T-helper 1 cell (primary cell): ENCODE data around the gene UBAC2.
"Not testable (repeated sequence)": the region's sequence is repeated elsewhere in the genome, so short reads cannot be mapped to it uniquely, and the experiment has no call there.

Source experiments
- DNase-seq, 5 donors: peaks; one replicate each; pipeline ENCODE4 v3.0.0-alpha.2; 2012 to 2020

The UBAC2 gene

DNA sequence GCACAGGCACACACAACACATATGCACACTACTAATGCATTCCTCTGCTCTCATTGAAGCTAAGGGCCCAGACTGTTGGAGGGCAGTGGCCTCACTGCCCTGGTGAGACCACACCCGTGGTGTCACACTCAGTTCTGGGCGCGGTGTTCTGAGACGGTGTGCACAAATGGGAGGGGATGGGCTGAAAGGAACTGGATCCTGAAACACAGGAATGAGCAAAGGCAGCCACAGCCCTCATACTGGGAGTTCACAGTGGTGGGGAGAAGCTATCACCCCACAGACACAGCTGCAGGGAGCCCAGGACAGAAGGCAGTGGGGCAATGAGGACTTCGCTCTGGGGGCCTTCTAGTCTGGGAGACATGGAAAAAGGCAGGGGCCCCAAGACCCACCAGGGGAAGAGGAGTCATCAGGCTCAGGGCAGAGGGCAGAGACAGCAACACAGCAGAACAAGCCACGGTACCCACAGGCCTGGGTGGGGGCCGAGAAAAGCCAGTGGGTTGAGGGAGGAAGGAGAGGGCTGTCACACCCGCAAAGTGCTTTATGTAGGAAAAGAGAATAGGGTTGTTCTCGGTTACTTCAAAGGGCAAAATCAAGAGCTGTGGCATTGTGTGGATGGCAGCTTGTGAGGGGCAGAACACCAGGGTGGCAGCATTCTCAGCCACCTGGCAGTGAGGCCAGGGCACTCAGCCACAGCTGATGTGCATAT is 181.9 kb downstream of the UBAC2 start:
- DNase-seq, result peak in 1 of 5 donors; percentile 41

GRCh38 chr13:99383511-99383921 is 182.9 kb downstream of the UBAC2 start:
- DNase-seq, result no peak

GRCh38 chr13:99383946-99384345 is 183.3 kb downstream of the UBAC2 start:
- DNase-seq, result no peak

- DNase-seq, result peak in 1 of 5 donors; percentile 34
Measured at GRCh38 chr13:99384468-99384867, 183.8 kb downstream of the UBAC2 start.

DNA sequence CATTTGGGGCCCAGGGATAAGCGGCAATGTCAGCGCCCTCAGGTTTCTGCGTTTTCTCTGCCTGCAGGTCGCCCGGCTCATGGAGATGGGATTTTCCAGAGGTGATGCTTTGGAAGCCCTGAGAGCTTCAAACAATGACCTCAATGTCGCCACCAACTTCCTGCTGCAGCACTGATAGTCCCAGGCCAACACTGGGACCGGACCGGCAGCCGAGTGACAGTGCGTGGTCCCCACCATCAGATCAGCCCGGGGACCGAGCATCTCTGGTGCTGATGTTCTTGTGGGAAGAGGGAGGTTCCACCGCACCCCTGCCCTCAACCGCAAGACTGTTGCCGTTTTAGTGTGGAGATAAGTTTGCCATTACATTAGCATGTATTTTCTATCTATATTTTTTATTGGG is 184.5 kb downstream of the UBAC2 start:
- no peak for DNase-seq

DNA sequence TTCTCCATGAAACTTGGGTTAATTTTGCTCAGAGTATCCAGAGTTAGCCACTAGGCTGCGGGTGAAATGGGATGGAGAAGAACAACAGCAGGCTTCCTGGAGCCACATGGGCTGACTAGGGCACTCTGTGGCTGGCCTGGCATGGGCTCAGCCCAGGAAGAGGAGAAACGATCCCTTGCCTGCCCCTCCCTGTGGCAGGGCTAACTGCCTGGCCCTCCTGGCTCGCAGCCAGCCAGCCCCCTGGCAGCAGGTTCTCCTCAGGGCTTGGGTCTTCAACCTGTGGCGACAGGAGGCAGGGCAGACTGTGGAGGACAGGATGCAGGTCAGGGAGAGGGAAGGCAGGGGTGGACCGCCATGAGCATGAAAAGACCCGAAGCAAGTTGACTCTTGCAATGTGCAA is 185.3 kb downstream of the UBAC2 start:
- DNase-seq, result no peak

- DNase-seq, result no peak
Measured at GRCh38 chr13:99386495-99386894, 185.8 kb downstream of the UBAC2 start.

- DNase-seq, result peak; percentile 64 to 81 (median 72)
Measured at GRCh38 chr13:99386911-99387788, 186.5 kb downstream of the UBAC2 start.

DNA sequence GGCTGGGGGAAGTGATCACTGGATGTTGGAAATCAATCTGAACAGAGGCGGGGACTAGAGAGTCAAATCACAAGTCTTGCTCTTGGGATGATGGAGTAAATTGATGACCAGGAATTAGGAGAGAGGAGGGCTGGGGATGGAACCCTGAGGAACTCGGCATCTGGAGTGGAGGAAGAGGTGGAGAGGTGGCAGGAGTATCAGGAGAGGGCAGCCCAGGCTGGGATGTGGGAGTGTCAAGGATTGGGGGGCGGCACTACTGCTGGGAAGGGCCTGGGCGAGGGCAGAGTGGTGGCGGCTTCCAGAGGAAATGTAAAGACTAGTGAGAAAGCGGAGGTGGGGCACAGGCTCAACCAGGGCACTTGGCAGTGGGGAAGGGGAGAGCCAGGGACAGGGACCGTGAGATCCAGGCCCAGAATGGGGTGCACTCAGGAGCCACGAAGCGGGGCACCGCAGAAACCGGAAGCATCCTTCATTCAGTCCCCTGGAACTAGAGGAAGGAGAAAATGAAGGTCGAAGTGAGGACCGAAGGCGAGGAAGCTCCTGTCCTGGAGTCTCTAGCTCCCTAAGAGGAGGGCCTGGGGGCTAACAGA is 187.8 kb downstream of the UBAC2 start:
- no peak for DNase-seq

DNA sequence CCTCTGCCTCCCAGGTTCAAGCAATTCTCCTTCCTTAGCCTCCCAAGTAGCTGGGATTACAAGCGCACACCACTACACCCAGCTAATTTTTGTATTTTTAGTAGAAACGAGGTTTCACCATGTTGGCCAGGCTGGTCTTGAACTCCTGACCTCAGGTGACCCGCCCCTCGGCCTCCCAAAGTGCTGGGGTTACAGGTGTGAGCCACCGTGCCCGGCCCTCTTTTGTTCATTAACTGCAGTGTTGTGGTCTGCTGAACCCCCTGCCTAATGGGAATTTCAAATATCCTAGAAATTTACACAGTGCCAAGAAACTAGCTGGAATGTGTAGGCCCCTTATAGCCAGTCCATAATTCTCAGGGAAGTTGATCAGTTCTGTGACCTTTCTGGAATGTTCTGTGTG is 188.4 kb downstream of the UBAC2 start:
- DNase-seq, result not testable (repeated sequence)

DNA sequence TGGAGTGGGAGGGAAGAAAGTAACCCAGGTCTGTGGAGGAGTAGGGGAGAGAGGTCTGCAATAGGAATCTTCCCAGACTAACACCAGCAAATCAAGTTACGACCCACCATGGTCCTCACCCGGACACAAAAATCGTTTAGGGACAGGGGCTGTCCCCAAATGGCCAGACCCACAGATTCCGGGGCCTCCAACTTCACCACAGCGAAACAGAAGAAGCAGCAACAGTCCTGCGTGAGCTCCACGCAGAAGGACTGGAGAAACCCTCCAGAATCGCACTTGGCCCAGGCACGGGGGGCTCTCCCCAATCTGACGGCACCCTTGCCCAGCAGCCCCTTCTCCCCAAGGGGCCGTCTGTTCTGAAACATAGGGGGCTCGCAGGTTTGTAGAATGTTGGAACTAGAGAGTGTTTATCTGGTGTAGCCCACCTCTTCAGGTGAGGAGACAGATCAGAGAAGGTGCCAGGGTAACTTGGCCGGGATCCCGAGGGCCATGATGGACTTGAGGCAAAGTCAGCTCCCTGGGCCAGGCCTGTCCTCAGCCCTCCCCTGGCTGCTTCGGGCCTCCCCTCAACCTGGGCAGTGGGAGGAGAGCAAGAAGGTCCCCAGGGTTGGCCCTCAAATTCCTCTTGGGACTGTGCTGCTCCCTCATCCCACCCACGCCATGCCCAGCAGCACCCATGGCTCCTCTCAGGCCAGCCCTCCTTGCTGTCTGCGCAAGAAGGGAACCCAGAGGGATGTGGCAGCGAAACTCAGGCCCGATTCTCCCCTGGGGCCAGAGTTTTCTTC is 189.1 kb downstream of the UBAC2 start:
- no peak for DNase-seq

GRCh38 chr13:99390601-99391000 is 189.9 kb downstream of the UBAC2 start:
- no peak for DNase-seq

DNA sequence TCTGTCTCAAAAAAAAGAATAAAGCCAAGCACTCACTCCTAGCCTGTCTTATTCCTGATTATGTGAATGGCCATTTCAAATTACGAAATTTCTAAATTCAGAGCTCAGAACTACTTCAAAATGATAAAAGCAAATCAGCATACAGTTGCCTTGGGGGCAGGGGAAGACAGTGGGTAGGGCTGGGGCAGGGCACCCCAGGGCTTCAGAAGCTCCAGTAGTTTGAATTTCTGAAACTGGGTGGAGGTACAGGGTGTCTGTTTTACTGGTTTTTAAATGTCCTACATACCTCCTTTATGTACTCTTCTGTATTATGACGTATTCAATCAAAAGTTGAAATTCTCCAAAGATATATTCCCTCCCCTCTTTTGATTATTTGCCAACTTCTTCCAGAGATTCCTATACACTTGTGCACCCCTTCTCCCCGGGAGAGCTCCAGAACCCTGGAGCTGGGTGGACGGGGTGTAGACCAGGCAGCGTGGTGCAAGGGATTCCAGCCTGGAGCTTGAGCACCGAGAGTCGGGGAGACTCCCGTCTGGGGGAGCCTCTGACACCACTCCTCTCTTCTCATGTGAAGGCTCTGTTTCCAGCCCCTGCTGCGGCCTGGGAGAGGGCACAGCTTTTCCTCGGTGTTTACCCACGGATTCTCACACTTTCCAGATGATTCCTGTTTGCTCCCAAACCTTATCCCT is 191.3 kb downstream of the UBAC2 start:
- DNase-seq, result no peak

DNA sequence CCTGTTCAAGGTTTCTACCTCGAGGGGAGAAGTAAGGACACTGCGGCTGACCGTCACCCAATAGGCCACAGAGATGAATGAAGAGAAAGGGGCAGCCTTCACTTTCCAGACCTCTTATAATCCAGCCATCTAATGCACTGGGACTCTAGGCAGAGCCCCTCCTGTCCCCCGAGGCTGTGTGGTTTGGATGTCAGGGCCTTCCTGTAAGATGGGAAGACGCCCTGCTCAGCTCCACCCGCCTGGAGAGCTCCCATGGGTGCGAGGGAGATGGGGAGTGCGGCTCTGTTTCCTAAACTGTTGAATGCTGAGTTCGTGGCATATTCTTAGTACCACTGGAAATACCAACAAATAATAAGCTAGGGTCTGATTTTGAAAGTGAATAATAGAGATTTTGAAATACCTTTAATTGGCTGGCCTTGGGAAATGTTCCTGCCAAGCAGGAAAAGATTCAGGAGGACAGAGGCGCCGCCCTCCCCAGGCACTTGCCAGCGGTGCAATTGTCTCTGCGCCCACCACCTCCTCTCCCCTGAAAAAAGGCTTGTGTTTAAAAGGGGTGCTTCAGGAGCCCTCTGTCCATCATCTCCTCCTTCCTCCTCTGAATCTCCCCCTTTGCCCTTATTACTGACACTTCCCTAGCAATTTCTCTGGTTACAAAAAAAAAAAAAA is 191.9 kb downstream of the UBAC2 start:
- no peak for DNase-seq

DNA sequence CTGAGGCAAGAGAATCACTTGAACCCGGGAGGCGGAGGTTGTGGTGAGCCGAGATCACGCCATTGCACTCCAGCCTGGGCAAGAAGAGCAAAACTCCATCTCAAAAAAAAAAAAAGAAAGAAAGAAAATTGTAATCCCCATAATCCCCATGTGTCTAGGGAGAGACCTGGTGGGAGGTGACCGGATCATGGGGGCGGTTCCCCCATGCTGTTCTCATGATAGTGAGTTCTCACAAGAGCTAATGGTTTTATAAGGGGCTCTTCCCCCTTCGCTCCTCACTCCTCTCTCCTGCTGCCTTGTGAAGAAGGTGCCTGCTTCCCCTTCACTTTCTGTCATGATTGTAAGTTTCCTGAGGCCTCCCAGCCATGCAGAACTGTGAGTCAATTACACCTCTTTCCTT is 192.7 kb downstream of the UBAC2 start:
- not testable (repeated sequence) for DNase-seq

DNA sequence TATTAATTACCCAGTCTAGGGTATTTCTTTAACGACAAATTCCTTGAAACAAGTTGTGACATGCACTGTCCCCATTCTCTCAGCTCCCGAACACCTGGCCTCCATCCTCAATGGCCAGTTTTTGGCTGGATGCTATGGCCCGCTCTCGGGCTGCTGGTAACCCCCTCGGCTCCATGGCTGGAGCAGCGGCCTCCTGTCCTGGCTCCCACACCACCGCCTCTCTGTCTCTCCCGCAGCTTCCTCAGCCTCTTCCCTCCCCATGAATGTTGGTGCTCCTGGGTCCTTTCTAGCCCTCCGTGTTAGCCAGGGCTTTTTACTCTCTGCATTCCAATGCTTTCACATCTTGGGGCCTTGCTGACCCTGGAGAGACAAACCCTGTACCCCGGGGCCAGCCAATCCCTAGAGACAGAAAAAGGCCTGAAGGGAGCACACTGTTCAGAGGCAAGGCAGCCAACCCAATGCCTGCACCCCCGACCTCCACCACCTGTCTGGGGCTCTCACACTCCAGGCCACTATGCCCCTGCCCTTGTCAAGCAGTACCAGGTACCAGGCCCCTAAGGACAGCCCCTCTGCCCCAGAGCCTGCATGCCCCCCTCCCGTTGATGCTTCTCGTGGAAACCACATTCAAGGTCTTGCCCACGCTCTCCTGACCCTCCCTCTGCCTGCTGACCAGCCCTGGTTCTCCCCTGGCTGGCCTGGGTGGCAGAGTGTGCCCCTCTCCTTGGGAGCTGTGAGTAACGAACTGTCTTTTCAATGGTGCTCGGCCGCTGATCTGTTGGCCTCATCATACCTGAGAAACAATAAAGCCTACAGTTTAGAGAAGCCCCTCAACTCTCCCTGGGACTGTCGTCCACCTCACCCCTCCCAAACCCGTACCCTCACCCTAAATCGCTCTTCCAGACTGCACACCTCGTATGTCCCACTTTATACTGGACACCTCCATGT is 193.4 kb downstream of the UBAC2 start:
- no peak for DNase-seq

DNA sequence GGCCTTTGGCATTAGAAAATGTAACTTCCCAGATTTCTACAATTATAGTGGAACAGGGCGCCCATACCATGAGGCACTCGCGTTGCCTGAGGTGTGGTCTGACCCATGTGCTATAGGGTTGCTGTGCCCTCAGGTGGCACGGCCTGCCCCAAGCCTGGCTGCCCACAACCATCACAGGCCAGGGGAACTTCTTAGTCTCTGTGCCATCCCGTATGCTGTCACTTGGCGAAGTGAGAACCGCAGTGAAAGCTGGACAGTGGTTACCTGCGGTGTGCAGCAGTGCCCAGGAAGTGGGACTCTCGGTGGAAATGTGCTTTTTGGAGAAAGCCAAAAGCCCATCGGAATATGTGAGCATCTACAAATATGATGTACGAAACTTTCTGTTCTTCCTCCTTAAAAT is 194.8 kb downstream of the UBAC2 start:
- no peak for DNase-seq

DNA sequence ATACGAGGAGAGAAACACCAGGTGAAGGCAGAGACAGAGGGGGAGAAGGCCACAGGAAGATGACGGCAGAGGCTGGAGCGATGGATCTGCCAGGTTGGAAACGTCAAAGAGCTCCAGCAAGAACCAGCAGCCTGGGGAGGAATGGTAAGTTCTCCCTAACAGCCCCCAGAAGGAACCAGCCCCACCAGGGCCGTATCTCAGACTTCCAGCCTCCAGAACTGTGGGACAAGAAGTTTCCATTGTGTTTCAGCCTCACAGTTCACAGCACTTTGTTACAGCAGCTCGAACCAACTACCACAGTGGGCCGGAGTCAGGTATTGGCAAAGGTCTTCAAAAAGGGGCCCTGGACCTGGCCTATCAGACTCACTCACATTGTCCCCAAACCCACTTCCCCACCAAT is 195.8 kb downstream of the UBAC2 start:
- no peak for DNase-seq

DNA sequence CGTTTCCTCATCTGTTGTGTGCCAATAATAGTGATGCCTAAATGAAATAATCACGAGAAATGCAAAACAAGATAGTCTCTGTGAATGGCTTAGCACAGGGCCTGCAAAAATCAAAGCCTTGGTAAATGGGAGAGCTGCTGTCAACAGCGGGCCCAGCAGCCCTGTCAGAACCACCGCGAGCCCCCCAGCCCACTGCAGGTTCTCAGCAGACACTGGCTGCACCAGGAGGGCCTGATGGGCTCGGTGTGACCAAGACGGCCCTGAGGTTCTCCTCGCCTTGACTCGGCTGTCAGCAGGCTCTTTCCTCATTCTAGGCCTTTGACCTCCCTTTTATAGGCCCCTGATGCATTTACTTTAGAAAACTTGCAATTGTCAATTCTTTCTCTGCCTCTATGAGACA is 197.4 kb downstream of the UBAC2 start:
- DNase-seq, result no peak

GRCh38 chr13:99398916-99399622 is 198.4 kb downstream of the UBAC2 start:
- no peak for DNase-seq
